GM18511 (cell line): Measurements from ENCODE around the gene VPS35L.

Experiments used
- ATAC-seq: cut with Tn5 transposase; IDR thresholded peaks from one replicate; pipeline ENCODE4 v1.9.1; 2021; ENCODE audit warnings: mild to moderate bottlenecking, moderate library complexity; ENCODE audit not compliant: unreplicated experiment

Gene VPS35L

GRCh38 chr16:19588661-19589060 lies 33.2 kb downstream of the VPS35L start:
- no peak for ATAC-seq

- ATAC-seq, result no peak
Measured at GRCh38 chr16:19589106-19589505, 33.6 kb downstream of the VPS35L start.

GRCh38 chr16:19589771-19590302 lies 34.3 kb downstream of the VPS35L start:
- no peak for ATAC-seq

- no peak for ATAC-seq
Measured at GRCh38 chr16:19595043-19595767, 39.7 kb downstream of the VPS35L start.

GRCh38 chr16:19598805-19599510 lies 43.5 kb downstream of the VPS35L start:
- no peak for ATAC-seq

- no peak for ATAC-seq
Measured at GRCh38 chr16:19599968-19600716, 44.6 kb downstream of the VPS35L start.

- ATAC-seq, result no peak
Measured at GRCh38 chr16:19601083-19601976, 45.8 kb downstream of the VPS35L start.

- no peak for ATAC-seq
Measured at GRCh38 chr16:19604911-19605310, 49.4 kb downstream of the VPS35L start.

- no peak for ATAC-seq
Measured at GRCh38 chr16:19605701-19606100, 50.2 kb downstream of the VPS35L start.

GRCh38 chr16:19607616-19608280 lies 52.2 kb downstream of the VPS35L start:
- no peak for ATAC-seq

GRCh38 chr16:19609359-19609758 lies 53.9 kb downstream of the VPS35L start:
- no peak for ATAC-seq

- no peak for ATAC-seq
Measured at GRCh38 chr16:19610200-19610599, 54.7 kb downstream of the VPS35L start.

- ATAC-seq, result no peak
Measured at GRCh38 chr16:19613834-19614233, 58.3 kb downstream of the VPS35L start.

GRCh38 chr16:19616241-19616640 lies 60.7 kb downstream of the VPS35L start:
- ATAC-seq, result no peak

- ATAC-seq, result no peak
Measured at GRCh38 chr16:19618876-19619275, 63.4 kb downstream of the VPS35L start.

- ATAC-seq, result no peak
Measured at GRCh38 chr16:19621445-19621844, 65.9 kb downstream of the VPS35L start.

- ATAC-seq, result no peak
Measured at GRCh38 chr16:19625039-19625438, 69.5 kb downstream of the VPS35L start.

GRCh38 chr16:19636436-19637267 lies 81.1 kb downstream of the VPS35L start:
- ATAC-seq, result no peak

- ATAC-seq, result no peak
Measured at GRCh38 chr16:19639986-19640421, 84.5 kb downstream of the VPS35L start.
